Mucosa of rectum (tissue), 2 donors: ENCODE data around the gene HIF1AN.

Experiments
- H3K27ac ChIP-seq, 2 donors: one replicate each; pipeline ENCODE4 v1.7.0; 2013; ENCODE audit warnings: inconsistent platforms in 2 of 2, low read depth in 2 of 2, low read length in 2 of 2
- H3K27me3 ChIP-seq, 2 donors: one replicate each; pipeline ENCODE4 v1.7.0; 2013; ENCODE audit warnings: low read length in 2 of 2; ENCODE audit not compliant: control insufficient read depth in 2 of 2, insufficient read depth in 2 of 2
- H3K36me3 ChIP-seq, 2 donors: one replicate each; pipeline ENCODE4 v1.7.0; 2013; ENCODE audit warnings: low read length in 2 of 2; ENCODE audit not compliant: control insufficient read depth in 2 of 2, insufficient read depth in 2 of 2
- H3K4me1 ChIP-seq, 2 donors: one replicate each; pipeline ENCODE4 v1.7.0; 2013; ENCODE audit warnings: low read length in 2 of 2, mild to moderate bottlenecking in 1 of 2; ENCODE audit not compliant: control insufficient read depth in 2 of 2, insufficient read depth in 2 of 2
- H3K4me3 ChIP-seq, 2 donors: one replicate each; pipeline ENCODE4 v1.7.0; 2013; ENCODE audit warnings: low read length in 2 of 2
- H3K9ac ChIP-seq, 2 donors: one replicate each; pipeline ENCODE4 v1.7.0; 2013; ENCODE audit warnings: low read length in 2 of 2, low read depth in 1 of 2, mild to moderate bottlenecking in 1 of 2
- H3K9me3 ChIP-seq, 2 donors: one replicate each; pipeline ENCODE4 v1.7.0; 2013; ENCODE audit warnings: low read length in 2 of 2; ENCODE audit not compliant: control insufficient read depth in 2 of 2
- donor health status: healthy.
- donor health status: Normal muscosa, but diverticular disease.

HIF1AN gene

DNA sequence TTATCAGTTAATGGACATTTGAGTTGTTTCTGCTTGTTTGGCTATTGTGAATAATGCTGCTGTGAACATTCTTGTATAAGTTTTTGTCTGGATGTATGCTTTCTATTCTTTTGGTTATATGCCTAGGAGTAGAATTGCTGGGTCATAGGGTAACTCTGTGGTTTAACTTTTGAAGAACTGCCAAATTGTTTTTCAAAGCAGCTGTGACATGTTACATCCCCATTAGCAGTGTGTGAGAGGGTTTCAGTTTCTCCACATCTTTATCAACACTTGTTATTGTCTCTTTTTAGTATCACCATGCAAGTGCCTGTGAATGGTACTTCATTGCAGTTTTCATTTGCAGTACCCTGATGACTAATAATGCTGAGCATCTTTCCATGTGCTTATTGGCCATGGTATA is 4.0 kb upstream of the HIF1AN start:
- H3K9me3 ChIP-seq = no peaks in the 10 kb centered on the region
- no peak overlapping the region for H3K4me3 ChIP-seq
- H3K4me1 ChIP-seq = peaks cover 15 to 23% of the 10 kb centered on the region in 2 donors
- H3K9ac ChIP-seq = no peak overlapping the region
- no peaks in the 10 kb centered on the region for H3K27me3 ChIP-seq
- H3K36me3 ChIP-seq = peaks cover 3 to 4% of the 10 kb centered on the region in 2 donors
- no peak overlapping the region for H3K27ac ChIP-seq

DNA sequence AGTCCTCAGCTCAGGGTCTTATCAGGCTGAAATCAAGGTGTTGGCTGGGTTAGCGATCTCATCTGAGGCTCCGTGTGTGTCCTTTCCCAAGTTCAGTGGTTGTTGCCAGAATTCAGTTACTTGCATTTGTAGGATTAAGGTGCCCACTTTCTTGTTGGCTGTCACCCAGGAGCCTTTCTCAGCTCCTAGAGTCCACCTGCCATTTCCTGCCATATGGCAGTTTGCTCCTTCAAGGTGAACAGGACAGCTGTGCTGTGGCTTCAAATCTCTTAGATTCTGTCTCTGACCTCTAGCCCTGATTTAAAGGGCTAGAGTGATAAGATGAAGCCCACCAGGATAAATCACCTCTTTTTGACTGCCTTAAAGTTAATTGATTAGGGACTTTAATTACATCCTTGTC is 1.0 kb upstream of the HIF1AN start:
- H3K9ac ChIP-seq = no peak overlapping the region
- peaks cover 9 to 10% of the 10 kb centered on the region in 2 donors for H3K36me3 ChIP-seq
- H3K4me1 ChIP-seq = peaks cover 16 to 17% of the 10 kb centered on the region in 2 donors
- no peaks in the 10 kb centered on the region for H3K27me3 ChIP-seq
- no peak overlapping the region for H3K27ac ChIP-seq
- H3K9me3 ChIP-seq = no peaks in the 10 kb centered on the region
- no peak overlapping the region for H3K4me3 ChIP-seq

DNA sequence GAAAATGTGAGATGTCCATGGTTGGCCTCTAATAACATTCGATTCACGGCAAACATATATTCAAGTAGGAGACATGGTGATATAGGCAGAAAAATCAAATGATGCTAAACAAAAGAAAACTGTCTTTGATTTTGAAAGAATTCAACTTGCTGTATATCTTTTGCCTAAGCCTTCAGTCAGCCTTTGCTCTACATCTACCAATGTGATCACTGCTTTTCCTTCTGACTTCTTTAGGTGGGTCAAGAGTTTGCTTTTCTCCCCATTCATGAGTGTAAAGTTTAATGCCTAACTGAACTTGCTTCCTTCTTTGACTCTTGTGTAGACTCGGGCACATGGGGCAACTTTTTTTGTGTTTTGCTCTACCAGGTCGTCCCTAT is 417 bp upstream of the HIF1AN start:
- Histone ChIP-seq H3K4me1 (peaks cover 12 to 13% of the 10 kb centered on the region in 2 donors), H3K4me3 (peak overlapping the region; percentile 79 to 87), H3K9ac (peak overlapping the region in 1 of 2 donors; percentile 9), H3K27ac (peak overlapping the region in 1 of 2 donors; percentile 49), H3K36me3 (peaks cover 11% of the 10 kb centered on the region in 2 donors), H3K9me3 (no peaks in the 10 kb centered on the region), H3K27me3 (no peaks in the 10 kb centered on the region)

DNA sequence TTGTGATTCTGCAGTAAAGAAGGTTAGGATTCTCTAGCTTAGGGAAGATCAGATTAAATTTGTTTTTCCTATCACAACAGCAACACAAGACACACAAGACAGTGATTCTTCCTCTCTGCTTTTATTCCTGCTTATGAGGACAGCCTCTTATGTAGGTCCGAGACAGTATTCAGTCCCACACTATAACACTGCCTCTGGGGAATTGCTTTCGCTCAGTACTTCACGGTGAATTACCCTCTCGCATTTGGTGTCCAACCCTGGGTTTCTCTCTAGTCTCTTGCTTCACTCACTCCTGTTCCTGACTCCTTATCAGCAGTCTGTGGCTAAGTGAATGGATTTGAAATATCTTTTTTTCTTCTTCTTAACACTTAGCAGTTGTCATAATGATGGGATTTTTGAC is 1.7 kb downstream of the HIF1AN start:
- Histone ChIP-seq H3K36me3 (peaks cover 25 to 30% of the 10 kb centered on the region in 2 donors), H3K9ac (no peak overlapping the region), H3K27me3 (no peaks in the 10 kb centered on the region), H3K4me1 (peaks cover 11 to 12% of the 10 kb centered on the region in 2 donors), H3K4me3 (no peak overlapping the region), H3K9me3 (no peaks in the 10 kb centered on the region), H3K27ac (no peak overlapping the region)

DNA sequence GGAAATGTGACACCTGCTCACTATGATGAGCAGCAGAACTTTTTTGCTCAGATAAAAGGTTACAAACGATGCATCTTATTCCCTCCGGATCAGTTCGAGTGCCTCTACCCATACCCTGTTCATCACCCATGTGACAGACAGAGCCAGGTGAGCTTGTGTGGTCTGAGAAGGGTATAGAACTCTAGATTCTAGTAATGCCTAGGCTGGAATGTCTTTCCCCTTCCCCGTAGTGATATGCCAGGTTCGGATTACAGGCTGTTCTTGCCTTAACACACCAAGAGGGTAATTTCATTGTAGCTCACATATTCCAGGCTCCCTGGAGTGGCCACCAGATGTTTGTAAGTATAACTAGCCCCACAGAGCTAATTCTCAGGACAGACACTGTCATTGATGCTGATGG is 9.2 kb downstream of the HIF1AN start:
- Histone ChIP-seq H3K27ac (no peak overlapping the region), H3K9me3 (no peaks in the 10 kb centered on the region), H3K4me1 (no peaks in the 10 kb centered on the region), H3K36me3 (peaks cover 73 to 80% of the 10 kb centered on the region in 2 donors), H3K27me3 (no peaks in the 10 kb centered on the region), H3K9ac (no peak overlapping the region), H3K4me3 (no peak overlapping the region)

DNA sequence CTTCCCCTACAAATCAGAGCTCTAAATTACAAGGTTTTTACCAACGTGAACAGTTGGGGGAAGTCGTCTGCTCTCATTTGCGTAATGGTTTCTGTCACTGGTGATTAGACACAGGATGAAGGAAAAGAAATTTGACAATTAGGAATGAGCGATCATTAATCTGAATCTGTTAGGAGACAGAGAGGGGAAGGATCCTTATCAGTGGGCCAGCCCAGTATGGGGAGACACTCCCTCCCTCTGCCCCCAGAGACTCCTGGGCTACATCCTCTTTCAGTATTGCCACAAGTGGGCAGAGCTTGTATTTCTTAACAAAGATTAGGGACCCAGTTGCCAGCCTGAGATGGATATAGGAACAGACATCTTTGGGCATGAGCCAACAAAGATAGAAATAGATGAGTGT is 15.5 kb downstream of the HIF1AN start:
- Histone ChIP-seq H3K27me3 (no peaks in the 10 kb centered on the region), H3K36me3 (peaks cover 27 to 39% of the 10 kb centered on the region in 2 donors), H3K9ac (no peak overlapping the region), H3K4me3 (no peak overlapping the region), H3K4me1 (no peaks in the 10 kb centered on the region), H3K9me3 (no peaks in the 10 kb centered on the region), H3K27ac (no peak overlapping the region)

DNA sequence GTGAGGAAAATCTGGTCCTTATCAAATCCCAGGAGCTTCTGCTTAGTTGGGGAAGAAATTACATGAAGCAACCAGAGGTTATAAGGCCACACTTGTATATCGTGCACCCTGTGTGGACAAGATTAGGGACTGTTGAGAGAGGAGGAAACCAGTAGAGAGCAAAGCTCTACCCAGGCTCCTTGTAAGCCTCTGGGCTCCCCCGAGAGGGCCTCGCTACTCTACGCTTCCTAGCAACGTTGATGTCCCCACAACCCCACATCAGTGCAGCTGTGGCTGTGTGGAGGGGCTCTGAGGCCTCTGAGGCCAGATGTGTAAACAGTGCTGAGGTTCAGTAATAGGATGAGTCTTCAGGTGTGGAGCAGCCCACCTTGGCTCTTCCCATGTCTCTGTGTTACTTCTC is 16.0 kb downstream of the HIF1AN start:
- H3K9ac ChIP-seq = no peak overlapping the region
- H3K36me3 ChIP-seq = peaks cover 27 to 43% of the 10 kb centered on the region in 2 donors

DNA sequence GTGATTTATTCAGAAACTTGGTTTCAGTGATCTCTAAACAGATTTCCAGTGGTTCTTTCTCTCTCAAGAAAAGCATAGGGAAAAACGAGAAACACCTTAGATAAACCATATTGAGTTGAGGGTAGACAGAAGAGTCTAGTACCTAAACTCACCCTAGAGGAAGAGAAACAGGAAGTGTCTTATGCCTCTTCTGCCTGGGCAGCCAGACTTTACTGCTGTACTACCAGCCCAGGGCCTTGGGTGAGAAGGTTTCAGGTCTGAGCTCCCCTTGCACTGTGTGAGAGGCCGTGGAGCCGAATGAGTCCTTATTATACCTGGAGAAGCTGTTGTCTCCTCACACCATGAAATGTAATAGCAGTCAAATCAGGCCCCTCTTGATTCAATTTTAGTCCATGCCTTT is 18.2 kb downstream of the HIF1AN start:
- H3K36me3 ChIP-seq = peaks cover 11 to 24% of the 10 kb centered on the region in 2 donors
- H3K9ac ChIP-seq = no peak overlapping the region
- H3K27ac ChIP-seq = no peak overlapping the region
- no peaks in the 10 kb centered on the region for H3K4me1 ChIP-seq
- H3K4me3 ChIP-seq = no peak overlapping the region
- H3K9me3 ChIP-seq = no peaks in the 10 kb centered on the region
- no peaks in the 10 kb centered on the region for H3K27me3 ChIP-seq

More for the DNA sequence above, 16.0 kb downstream of the HIF1AN start:
- no peak overlapping the region for H3K27ac ChIP-seq
- no peaks in the 10 kb centered on the region for H3K27me3 ChIP-seq
- no peaks in the 10 kb centered on the region for H3K9me3 ChIP-seq
- no peaks in the 10 kb centered on the region for H3K4me1 ChIP-seq
- no peak overlapping the region for H3K4me3 ChIP-seq

DNA sequence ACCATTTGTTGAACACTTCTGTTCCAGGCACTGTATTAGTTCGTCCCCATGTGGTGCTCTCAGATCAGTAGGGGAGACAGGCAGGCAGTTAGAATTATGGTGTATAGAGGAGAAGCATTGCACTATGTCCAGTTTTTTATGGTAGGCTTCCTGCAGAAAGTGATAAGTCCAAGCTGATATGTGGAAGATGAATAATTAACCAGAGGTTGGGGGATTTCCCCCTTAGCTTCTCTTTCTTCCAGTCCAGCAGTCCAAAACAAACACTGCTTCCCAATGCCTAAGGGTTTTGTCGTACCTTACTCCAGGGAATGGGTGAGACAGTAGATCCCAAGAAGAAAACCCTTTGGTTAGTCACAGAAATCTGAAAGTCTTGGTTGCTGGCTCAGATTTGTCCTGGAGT is 19.2 kb downstream of the HIF1AN start:
- Histone ChIP-seq H3K4me1 (no peaks in the 10 kb centered on the region), H3K9me3 (no peaks in the 10 kb centered on the region), H3K27me3 (no peaks in the 10 kb centered on the region), H3K9ac (no peak overlapping the region), H3K4me3 (no peak overlapping the region), H3K36me3 (peaks cover 4 to 16% of the 10 kb centered on the region in 2 donors), H3K27ac (no peak overlapping the region)

DNA sequence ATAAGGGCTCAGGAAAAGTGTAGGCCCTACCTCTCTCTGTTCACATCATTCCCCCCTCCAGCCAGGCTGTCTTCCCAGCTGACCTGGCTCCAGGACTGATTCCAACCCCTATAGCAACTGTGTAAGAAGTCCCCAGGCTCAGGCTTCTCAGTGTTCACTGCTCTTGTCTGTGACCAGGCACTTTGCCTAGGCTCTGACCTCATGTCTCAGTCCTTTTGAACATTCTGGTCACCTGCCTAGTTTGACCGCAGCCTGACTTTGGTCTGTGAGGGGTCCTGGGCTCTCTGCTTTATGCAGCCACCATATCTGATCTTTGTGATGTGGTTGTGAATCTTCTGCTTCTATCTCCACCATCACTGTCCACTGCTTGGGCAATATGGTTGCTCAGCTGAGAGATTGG is 24.5 kb downstream of the HIF1AN start:
- no peak overlapping the region for H3K4me3 ChIP-seq
- no peaks in the 10 kb centered on the region for H3K9me3 ChIP-seq
- peaks cover 7 to 14% of the 10 kb centered on the region in 2 donors for H3K27me3 ChIP-seq
- no peak overlapping the region for H3K9ac ChIP-seq
- no peak overlapping the region for H3K27ac ChIP-seq
- peaks cover 0 to 5% of the 10 kb centered on the region in 2 donors for H3K36me3 ChIP-seq
- H3K4me1 ChIP-seq = peaks cover 0 to 3% of the 10 kb centered on the region in 2 donors

DNA sequence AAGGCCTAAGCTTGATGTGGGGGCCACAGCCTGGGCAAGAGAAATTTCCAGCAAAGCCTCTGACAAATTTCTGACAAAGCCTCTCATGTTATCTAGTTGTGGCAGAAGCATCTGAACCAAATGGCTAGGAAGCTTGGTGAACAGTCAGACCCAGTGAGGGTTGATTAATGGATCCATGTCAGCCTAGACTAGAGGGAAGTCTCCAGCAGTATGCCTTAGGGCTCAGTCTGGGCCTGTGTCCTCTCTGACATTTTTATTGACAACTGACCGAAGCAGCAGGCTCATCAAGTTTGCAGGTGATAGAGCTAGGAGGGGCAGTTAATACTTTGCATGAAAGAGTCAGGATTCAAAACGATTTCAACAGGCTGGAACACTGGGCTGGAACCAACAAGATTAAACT is 25.3 kb downstream of the HIF1AN start:
- no peak overlapping the region for H3K27ac ChIP-seq
- H3K9ac ChIP-seq = no peak overlapping the region
- no peaks in the 10 kb centered on the region for H3K9me3 ChIP-seq
- H3K4me3 ChIP-seq = no peak overlapping the region
- H3K4me1 ChIP-seq = peaks cover 0 to 3% of the 10 kb centered on the region in 2 donors
- H3K27me3 ChIP-seq = peaks cover 10 to 20% of the 10 kb centered on the region in 2 donors
- peaks cover 0 to 5% of the 10 kb centered on the region in 2 donors for H3K36me3 ChIP-seq
